Effector CD8-positive, alpha-beta T cell (primary cell): ENCODE data around the gene RALGPS1.

Source experiments
- DNase-seq: peaks from one replicate; lab custom pipeline; 2025; lab: John Stamatoyannopoulos, UW

Gene RALGPS1

DNA sequence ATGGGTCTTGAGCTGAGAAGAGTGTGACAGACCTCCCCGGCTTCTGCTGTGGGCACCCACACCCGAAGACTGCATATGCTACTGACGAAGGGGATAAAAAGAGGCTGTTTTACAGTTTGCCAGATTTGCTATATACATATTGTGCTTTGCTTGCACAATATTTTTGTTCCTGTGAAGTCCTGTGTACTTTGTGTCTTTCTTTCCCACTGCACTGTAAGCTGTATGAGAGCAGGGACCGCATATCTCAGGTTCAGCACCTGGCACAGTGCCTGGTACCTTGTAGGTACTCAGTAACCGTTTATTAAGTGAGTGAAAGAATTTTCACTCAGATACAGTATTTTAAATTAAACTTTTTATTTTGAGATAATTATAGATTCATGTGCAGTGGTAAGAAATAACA is 341.7 kb downstream of the RALGPS1 start:
- no peak for DNase-seq

DNA sequence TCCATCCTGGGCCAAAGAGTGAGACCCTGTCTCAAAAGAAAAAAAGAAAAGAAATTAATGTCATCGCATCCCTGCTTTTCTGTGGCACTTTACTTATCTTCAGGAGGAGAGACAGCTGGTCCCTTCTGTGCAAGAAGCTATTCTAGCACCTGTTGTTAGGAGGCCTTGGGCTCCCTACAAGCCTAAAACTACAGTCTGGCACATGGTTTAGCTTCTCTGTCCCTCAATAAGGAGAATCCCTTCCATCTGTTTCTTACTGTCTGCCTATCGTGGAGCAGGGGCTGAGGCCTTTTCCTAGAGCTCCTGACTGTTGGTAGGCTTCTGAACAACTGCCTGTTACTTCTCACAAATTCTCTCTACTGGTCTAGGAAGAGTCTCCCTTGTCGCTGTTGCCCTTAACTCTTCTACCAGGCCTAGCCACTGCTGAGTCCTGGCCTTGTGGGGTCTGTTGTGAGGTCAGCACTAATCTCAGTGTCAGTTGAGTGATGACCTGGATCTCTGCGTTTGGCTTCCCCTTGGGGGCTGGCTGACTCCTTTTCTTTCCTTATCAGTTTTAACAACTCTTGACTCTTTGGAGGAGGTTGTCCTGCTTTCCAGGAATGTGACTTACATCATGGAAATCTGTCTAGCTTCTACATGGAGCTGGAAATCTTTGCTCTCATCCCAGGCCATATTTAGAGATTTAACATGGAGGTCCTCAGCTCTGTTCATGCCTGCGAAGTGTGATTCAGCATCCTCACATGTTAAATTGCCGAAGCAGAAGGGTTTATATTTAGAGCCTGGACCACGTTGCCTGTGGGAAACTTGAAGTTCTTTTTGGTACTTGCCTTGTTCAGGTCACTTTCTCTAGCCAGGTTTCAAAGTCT is 344.3 kb downstream of the RALGPS1 start:
- no peak for DNase-seq

DNA sequence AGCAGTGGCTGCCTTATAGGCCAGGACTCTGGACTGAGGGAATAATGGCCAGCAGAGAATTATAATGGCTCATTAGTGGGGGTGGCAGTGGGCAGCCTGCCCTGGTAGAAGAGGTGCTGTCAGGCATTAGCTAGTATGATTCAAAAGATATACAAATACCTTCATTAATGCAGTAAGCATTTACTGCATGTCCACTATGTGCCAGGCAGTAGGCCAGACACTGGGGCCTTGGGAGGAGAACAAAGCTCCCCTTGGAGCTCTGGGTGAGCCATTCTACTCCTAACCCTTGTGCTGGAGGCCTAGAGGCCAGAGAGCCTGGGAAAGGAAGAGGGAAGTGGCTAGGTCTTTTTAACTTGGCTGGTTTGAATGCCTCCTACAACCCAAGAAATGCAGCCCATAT is 348.0 kb downstream of the RALGPS1 start:
- no peak for DNase-seq

DNA sequence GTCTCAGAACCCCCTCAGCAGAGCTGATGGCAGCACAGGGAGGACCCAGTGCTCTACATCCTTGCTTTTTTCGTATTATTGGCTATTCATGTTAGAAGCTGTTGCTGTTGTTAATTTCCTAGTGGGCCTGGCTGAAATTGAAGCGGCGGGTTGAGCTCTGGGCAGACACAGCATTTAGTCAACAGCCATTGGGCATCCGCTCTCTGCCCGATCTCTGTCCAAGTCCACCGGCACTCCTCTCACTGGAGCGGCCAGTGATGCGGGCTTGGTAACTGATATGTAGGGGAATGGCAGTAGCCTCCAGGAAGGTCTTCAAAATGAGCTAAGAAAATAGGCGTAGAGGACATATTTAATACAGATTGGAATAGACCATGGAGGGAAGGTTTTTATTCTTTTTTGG is 348.7 kb downstream of the RALGPS1 start:
- no peak for DNase-seq

DNA sequence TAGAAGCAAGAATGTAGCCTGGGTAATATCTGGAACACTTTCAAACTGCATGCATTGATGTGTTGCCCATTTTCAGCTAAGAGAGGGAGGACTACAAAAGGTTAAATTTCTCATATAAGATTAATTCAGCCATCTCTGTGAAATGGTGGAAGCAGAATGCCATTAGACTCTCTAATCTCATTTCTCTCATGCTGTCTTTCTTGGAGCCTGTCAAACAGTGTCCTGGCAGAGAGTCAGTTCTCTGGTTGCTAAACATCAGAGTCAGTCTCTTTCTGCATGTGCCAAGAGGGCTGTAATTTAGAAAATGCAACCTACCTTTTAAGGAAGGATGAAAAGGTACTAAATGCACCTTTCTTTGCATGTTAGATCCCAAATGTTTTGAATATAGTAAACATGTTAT is 349.1 kb downstream of the RALGPS1 start:
- no peak for DNase-seq

DNA sequence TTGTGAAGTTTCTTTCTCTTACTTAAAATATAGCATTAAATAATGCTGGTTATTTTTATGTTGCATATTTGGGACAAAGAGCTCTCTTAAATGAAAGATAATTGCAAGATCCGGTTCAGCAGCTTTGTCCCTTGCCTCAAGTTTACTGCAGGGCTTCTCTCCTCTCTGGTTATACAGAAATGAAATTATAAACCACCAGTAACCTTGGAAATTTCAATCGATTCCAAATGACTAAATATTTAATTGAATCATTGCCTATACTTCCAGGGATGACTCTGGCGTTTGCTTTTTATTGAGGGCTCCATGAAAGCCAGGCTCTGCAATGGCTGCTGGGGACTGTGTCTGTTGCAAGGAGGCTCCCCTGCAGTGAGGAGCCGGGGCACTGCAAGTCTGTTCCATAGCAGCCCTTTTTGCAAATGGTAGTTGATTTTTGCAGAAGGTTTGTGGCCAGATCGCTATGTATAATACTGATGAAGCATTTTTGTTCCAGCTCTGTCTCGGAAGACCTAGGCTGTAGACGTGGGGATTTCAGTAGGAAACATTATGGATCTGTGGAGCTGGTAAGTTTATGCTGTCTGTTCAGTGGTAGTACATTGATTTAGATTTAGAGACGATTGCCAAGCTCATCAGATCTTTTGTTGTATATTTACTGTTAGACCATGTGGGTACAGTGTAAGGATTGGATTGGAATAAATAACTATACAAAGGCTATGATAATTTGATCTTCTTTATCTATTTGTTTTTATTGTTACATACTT is 350.1 kb downstream of the RALGPS1 start, which contains the start of gene GARNL3:
TSS of gene GARNL3 (plus strand) at position 313 of the 758 bp plus-strand sequence. CDS start at position 417, 104 bp downstream.
- no peak for DNase-seq

DNA sequence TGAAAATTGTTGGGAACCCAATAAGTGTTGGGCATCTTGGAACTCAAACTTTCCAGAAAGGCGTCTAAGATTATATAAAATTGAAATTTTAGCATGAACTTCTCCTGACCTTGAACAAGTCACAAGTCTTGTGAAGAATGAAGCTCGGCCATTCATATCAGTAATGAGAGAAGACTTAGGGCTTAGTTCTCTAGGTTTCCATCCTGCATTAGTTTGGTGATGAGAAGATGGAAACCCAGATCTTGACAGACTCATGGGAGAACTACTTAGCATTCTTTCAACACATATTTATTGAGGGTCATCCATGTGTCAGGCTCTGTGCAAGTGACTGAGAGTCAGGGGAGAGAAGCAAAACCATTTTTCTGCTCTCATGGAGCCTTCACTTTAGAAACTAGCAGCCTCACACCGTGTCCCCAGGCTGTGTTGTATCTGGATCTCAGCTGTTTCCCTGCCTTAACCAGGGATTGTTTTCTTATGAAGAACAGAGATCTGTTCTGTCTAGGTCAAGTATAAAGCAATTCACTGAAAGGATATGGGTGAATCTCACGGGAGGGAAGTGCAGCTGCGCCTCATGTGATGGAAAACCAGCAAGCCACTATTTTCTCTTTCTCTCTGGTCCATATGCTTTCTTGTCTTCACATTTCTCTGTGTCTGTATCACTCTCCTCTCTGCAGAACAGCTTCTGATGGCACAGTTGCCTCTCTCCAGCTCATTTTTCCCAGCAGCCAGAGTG is 353.4 kb downstream of the RALGPS1 start:
- DNase-seq, result no peak

DNA sequence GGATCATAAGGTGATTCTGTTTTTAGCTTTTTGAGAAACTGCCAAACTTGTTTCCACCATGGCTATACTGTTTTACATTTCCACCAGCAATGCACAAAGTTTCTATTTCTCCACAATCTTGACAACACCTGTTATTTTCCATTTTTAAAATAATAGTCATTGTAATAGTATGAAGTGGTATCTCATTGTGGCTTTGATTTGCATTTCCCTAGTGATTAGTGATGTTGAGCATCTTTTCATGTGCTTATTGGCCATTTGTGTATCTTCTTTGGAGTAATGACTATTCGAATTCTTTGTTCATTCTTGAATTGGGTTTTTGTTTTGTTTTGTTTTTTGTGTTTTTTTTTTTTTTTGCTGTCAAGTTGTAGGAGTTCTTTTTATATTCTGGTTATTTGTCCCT is 354.9 kb downstream of the RALGPS1 start:
- no peak for DNase-seq
